GM18499 (cell line): ENCODE data around the gene WNK3.

Source experiments
- ATAC-seq: cut with Tn5 transposase; IDR thresholded peaks from one replicate; pipeline ENCODE4 v1.9.1; 2021; ENCODE audit warnings: moderate number of reproducible peaks; ENCODE audit not compliant: insufficient read depth, unreplicated experiment

Gene WNK3

DNA sequence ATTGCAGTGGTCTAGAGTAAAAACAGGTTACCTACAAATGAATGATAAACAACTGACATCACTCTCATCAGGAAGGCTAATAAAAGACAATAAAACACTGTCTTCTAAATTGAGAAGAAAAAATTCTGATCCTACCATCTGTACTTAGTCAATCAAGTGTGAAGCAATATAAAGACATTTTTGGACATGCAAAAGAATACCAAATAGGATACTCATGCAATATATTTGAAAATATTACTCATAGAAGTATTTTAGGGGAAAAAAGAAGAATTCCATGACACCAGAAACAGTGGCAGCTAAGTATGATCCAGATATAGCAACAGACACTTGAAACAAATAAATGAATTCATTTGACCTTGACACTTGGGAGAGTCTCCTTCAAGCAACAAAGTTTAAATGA is 111.0 kb downstream of the WNK3 start:
- ATAC-seq, result no peak

DNA sequence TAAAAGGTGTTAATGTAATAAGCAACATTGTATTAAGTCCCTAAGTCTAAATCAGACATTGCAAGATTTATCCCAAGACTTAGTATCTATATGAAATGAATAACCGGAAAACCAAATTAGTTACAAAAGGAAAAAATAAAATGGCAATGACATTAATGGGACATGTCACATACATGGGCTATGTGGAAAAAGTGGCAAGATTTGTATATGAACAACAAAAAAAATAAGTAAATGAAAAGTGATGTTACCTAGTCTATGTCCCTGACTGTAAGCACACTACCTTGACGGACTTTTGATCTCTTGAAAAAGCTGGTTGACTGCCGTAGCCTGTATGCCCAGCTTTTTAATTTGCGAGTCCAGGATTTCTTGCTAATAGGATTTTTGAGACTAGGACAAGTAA is 119.3 kb downstream of the WNK3 start:
- no peak for ATAC-seq

DNA sequence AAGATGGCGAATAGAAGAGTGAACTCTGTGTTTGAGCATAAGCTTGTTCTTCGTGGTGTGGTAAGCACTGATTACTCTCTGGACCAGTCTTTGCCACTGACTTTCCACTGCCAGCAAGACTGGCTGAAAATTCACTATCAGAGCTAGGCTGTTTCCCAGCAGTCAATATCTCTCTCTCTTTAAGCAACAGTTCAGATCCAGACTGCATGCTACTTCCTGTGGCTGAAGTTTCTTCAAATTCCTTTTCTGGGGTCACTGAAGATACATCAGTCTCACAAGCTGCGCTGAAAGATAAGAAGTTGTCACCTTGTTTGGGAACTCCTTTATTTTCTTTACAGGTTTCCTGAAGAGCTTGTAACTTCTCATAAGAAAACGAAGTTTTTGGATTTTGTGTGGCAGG is 120.8 kb downstream of the WNK3 start:
- ATAC-seq, result no peak

DNA sequence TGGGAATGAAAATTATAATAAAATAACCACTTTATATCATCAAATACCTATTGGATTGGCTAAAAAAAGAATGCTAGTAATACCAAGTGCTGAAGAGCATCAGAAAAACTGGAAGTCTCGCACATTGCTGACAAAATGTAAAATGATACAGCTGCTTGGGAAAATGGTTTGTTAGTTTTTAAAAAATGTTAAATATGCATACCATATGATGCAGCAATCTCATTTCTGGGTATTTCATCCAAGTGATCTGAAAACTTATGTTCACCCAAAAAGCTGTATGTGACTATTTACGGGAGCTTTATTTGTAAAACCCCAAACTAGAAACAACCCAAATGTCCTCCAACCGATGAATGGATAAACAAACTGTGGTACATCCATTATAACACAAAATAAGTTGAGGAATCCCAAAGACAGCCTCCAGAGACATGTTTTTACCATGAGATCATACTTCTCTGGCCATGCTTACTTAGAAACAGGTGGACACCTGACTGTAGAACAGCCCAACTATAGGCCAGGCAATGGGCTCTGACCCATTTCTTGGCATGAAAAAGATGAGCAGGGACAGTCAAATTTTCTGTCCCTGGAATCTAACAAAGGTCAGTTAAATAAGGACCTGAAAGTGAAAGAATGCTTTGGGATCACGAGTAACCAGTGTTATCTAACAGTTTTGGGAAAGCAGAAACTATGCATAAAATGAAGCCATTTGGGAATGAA is 127.3 kb downstream of the WNK3 start:
- no peak for ATAC-seq

DNA sequence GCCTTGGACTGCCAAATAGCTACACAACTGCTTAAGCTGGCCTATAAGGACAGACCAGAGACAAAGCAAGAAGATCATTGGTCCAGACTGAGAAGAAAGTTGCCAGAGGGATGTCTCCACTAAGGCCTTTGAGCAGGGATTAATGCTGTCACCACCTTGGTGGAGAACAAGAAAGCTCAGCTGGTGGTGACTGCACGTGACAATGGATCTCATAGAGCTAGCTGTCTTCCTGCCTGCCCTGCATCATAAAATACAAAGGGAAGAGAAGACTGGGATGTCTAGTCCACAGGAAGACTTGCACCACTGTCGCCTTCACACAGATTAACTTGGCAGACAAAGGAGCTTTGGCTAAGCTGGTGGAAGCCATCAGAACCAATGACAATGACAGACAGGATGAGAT is 134.3 kb downstream of the WNK3 start:
- ATAC-seq, result no peak

DNA sequence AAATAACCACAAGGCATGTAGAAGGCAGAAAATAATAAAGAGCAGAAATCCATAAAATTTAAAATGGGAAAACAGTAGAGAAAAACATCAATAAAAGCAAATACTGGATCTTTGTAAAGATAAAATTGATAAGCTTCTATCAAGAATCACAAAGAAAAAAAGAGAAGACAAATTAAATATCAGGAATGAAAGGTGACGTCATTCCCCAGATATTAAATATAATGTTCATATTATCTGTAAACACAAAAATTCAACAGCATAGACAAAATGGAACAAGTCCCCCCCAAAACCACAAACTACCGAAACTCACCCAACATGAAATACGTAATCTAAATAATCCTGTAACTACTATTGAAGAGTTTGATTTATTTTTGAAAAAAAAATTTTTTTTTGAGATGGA is 144.2 kb downstream of the WNK3 start:
- no peak for ATAC-seq

DNA sequence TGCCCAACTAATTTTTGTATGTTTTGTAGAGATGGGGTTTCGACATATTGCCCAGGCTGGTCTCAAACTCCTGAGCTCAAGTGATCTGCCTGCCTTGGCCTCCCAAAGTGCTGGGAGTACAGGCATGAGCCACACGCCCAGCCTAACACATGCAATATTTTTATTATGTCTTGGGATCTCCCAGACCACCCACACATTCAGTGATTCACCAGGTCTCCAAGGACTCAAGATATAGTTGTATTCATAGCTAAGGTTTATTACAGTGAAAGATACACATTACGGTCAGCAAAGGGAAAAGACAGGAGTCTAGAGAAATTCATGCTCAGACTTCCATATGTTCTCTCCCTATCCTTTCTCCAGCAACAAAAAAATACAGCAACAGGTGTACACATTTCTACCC is 149.3 kb downstream of the WNK3 start:
- ATAC-seq, result no peak

DNA sequence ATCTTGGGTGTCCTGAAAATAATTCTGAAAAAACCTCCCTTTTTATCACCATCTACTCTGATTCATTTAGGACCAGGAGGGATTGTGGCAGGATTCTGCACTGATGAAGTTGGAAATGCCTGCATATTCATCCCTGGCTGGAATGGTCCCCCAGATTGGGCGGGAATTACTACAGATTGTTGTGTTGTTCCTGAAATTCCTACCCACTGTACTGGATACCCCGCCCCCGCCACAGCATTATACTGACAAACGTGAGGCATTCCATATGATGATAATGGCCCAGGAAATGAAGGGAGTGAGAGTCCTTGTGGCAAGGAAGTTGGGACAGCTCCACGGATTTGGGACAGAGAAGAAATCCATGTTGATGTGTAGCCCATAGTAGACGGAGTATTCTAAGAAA is 159.6 kb downstream of the WNK3 start:
- ATAC-seq, result no peak

DNA sequence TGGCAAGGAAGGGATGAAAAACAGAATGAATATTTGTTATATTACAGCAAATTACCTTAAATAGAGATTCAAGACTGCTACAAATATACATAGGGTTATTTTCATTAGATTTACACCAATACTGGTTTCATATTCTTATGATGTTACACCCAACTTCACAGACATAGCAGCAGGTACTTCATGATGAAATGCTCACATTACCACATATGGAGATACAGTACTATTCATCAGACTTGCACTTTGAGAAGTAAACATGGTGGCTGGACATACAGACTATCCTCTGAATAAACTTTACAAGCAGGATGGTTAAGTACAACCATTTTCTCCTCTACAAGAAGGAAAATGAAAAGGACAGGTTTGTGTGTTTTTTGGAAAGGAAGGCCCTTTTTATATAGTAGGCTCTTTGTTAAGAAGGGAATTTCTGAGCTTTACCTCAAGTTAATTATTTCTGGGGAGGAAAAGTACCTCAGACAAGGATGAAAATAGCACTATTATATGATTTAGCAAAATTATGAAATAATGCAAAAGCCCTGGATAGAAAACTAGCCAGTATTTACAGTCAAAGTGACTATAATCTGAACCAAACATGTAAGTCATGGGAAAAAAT is 162.8 kb downstream of the WNK3 start:
- ATAC-seq, result no peak

DNA sequence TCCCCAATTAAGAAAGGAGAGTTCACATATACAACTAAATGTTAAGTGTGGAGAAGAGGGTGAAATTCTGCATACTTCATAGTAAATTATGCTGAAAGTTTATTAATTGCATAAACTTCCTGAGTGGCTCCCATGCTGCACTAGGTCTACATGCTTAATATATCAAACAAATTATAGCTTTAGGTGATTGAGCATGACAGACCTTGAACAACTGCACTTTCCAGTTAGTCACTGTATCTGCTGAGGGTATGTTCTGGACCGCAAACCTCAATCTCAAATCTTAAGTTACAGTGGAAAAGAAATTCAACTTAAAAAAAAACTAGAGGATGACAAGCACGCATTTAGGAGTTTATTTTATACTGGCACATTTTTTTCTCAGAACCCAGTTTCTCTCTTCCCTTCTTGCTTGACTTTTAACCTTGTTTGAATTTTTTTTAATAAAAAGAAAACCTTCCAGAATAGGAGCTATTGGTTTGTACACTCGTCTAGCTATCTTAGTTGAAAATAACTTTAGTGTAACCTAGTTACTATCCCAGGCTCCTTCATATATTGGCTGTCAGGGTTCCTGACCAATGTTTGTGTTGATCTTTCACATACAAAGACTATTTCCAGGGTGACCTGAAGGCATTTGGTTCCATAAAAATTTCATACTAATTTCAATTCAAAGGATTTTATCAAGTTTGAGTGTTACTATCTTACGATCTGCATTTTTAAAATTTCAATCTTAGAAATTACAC is 164.6 kb downstream of the WNK3 start:
- ATAC-seq, result no peak

DNA sequence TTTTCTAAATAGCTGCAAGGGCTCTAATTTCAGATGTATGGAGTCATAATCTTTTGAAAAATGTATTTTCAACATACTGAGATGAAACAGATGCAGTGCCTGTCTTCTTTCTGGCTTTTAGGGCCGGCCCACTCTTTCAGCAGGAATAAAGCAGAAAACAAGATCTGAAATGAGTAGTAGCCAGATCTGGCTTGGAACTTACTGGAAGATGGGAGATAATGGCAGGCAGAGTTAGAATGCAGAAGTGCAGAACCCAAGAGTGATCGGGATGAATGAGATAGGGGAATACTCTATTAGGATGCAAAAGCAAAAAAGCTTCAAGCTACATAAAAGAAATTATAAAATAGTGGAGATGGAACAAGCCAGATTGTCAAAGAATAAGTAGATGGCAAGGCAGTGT is 173.4 kb downstream of the WNK3 start:
- no peak for ATAC-seq

DNA sequence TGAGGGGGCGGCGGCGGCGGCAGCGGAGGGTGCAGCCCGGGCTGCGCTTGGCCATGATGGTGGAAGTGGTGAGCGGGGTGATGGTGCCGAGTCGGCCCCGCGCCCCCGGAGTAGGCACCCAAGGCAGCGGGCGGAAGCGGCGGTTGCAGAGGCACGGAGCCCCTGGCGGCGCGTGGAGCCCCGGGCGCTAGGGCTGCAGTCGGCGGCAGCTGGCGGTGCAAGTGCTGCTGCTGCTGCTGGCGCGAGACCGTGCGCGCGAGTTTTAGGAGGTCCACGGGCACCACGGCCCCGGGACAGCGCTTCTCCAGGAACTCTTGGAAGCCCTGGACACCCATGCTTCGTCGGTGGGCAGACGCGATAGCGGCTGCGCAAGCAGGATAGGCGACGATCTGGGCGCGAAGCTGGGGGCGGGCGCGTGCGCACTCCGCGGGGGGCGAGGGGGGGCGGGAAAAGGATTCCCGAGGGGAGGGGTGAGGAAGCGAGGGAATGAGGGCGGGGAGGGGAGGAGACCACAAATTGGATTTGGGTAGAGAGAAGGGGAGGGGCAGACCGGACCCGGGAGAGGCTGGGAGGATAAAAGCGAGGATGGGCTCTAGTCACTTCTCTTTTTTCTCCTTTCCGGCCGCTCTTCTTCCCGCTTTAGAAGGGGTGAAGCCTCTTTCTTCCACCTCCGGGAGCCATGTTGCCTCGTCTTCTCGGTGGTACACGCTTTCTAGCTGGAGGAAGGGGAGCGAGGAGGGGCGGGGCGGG is 174.8 kb downstream of the WNK3 start, which contains the start of gene FAM120C:
Gene FAM120C (minus strand): TSS at position 391 of the 750 bp plus-strand sequence. CDS start 56 bp downstream, at position 335.
- no peak for ATAC-seq

DNA sequence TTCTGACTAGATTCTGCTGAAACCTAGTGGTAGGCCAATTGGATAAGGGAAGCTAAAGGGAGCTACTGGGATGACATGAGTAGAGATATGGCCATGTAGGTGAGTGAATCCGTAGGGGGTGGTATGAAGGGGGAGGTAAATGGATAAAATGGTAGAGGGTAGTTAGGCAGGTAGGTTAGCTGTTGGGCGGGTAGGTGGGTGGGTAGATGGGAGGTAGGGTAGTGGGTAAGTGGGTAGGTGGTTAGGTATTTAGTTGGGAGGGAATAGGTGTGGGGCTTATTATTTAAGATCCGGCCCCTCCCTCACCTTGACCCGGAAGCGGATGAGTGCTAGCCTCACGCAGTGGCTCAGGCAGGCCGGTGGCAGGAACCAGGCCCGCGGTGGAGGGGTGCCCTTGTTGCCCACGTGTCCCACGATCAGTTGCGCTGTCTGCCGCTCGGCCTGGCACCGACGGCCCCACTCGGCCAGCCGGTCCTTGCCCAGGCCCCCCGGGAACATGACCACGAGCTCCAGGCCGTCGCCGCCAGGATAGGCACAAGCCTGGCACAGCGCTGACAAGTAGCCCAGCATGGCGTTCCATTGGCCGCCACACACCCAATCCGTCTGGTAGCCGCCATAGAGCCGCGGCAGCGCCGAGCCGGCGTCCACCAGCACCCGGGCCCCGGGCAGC is 175.5 kb downstream of the WNK3 start:
- ATAC-seq, result no peak

DNA sequence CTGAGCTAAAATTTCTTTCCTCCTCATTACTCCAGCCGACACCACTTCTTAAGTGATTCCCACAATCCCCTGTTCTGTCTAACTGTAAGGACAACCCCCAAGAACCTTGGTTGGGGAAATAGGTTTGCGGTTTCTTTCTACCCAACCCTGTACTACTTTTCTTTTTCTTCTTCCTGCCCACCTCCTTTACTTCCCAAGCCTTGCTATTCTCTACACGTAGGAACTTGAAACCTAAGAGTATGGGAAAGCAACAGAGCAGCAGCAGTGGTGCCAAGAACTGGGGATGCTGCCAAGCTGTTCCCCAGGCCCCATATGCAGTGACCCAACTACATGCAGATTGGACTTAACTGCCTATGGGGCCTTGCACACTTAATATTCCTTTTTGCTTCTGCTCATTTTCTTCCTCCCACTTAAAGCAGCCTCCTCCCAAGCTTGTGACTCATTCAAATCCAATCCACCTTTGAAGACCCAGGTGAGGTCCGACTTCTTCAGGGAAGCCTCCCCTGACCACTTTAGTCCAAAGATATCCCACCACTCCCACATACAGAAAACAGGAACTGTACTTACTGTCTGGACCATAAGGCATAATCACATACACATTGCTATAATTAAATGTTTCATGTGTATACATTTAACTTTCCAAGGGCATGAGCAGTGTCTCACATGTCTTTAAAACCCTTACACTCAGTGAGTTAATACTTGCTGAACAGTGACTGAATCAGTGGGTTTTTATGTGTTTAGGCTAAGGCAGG is 176.5 kb downstream of the WNK3 start:
- ATAC-seq, result no peak

DNA sequence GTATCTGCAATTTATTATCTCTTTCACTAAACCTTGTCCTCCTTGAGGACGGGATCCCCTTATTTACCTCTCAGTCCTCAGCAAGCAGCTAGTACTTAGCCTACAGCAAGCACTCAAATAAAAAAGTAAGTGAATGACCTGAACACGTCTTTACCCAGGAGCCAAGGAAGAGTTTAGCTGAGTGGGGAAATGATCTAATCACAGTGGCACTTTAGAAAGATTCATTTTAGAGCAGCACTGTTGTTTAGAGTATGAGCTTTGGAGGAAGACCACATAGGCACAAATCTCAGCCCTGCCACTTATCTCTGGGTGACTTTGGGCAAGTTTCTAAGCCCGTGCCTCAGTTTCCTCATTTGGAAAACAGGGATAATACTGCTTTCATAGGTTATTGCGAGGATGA is 177.4 kb downstream of the WNK3 start:
- no peak for ATAC-seq

DNA sequence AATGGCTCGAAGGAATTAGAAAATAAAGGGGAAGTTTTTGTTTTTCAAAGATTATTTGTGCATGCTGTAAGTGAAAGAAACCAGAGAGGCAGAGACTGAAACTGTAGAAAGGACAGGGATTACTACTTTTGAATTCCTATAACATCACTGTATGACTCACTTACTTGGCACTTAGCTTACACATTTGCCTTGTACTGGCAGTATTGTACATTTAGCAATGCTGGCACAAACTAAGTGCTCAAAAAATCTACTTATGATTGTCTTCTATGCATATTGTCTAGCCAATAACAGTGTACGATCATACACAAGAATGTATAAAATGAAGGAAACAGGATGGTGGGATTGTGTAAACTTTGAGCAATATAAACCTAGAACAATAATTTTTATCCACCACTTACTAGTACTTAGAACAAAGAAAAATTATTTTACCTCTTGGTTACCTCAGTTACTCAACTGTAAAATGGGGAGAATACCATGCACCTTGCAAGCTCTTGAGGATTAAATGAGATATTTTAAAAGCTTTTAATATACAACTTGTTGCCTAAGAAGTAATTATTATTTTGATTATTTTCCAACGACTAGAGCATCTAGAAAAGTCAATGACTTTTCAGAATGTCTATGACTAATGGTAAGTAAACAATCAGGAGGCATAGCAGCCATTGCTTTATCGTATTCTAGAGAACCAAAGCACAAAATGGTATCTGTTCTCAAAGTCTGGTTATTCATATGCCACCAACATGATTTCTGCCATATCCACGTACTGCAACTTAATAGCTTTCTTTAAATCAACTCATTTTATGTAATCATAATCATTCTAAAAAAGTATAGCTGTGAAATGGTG is 179.5 kb downstream of the WNK3 start:
- no peak for ATAC-seq

DNA sequence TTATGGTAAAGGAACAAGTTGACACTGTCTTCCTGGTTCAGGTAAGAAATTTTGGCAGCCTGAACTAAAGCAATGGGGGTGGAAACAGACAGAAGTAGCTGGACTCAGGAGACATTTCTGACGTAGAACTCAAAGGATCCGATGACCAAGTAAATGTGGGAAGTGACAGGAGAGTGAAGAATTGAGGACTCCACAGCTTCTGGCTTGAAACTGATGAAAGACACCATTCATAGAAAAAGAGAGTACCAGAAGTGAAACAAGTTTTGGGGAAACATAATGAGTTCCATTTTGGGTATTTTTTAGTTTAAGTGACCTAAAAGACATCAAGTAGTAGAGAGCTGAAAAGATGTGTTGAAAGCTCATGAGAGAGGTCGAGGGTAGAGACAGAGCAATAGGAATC is 180.5 kb downstream of the WNK3 start:
- no peak for ATAC-seq

DNA sequence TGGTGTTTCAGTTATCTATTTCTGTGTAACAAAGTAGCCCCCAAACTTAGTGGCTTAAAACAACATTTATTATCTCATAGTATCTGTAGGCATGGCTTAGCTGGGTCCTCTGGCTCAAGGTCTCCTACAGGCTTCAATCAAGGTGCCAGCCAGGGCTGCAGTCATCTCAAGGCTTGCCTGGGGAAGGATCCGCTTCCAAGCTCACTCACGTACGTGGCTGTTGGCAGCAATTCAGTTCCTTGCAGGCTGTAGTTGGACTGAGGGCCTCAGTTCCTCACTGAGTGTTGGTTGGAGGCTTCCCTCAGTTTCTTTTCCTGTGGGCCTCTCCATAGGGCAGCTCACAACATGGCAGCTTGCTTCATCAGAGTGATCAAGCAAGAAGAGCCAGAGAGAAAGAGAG is 184.1 kb downstream of the WNK3 start:
- ATAC-seq, result no peak

DNA sequence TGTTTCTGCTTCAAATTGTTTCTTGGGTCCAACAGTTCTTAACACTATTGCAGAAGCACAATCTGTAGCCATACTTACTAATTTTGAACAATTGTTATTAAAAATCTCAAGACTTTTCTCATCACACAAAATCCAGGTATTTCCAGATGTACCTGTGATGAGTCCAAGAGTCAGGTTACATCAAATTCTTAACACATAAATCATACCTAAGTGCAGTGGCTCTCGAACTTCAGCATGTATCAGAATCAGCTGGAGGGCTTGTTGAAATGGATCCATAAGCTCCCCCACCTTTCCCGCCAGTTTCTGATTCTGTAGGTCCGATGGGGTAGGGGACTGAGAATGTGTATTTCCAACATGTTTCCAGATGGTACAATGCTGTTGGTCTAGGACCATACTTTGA is 185.4 kb downstream of the WNK3 start:
- ATAC-seq, result no peak
